Lower leg skin (tissue), 4 donors: ENCODE measurements around the gene L3HYPDH. TPM values are rescaled to one million over a fixed set of nuclear protein-coding genes. Genes with fewer than 3 reads are reported as not detected.

Experiments
- DNase-seq, 2 donors: peaks; one replicate each; pipeline ENCODE4 v3.0.0-alpha.2; 2019; ENCODE audit warnings: low spot score in 2 of 2
- H3K4me3 ChIP-seq: fragments of 200-600 bp; sonication (generic); 2 replicates; pipeline ENCODE4 v1.5.1; 2017; ENCODE audit warnings: mild to moderate bottlenecking, low read depth; ENCODE audit not compliant: poor library complexity, severe bottlenecking
- POLR2A ChIP-seq, 2 donors: fragments of 450-650 bp; IDR thresholded peaks; one replicate each; pipeline ENCODE4 v1.6.1; 2016 to 2017; ENCODE audit warnings: antibody characterized with exemption in 2 of 2, mild to moderate bottlenecking in 1 of 2, moderate library complexity in 1 of 2
- WGBS, 2 donors: methylation state at CpG; one replicate each; pipeline ENCODE4 v1.1.5; 2018; 5-methylcytosine and 5-hydroxymethylcytosine counted together
- intact Hi-C: fragments of 100-400 bp; cut with DNase I; formaldehyde crosslinking; loops from one replicate; pipeline ENCODE4 v1.15.0; 2023; ENCODE audit warnings: low total_unique reads
- total RNA-seq, 4 donors: library from RNA; depleted of rRNA; stranded (reverse); fragments of >200 nt; gene quantifications; one replicate each; pipeline ENCODE4 v1.1.0, GENCODE V29; 2016
- TF ChIP-seq, protein P1 (sequence below), 3 donors: fragments of 450-650 bp; IDR thresholded peaks; one replicate each; pipeline ENCODE4 v1.5.1; 2016; ENCODE audit warnings: antibody characterized with exemption in 3 of 3, mild to moderate bottlenecking in 3 of 3, moderate library complexity in 2 of 3

The L3HYPDH gene
- total RNA-seq, 4 donors from 2014 or later = 7.1 to 28.1 (median 16.8) TPM

DNA sequence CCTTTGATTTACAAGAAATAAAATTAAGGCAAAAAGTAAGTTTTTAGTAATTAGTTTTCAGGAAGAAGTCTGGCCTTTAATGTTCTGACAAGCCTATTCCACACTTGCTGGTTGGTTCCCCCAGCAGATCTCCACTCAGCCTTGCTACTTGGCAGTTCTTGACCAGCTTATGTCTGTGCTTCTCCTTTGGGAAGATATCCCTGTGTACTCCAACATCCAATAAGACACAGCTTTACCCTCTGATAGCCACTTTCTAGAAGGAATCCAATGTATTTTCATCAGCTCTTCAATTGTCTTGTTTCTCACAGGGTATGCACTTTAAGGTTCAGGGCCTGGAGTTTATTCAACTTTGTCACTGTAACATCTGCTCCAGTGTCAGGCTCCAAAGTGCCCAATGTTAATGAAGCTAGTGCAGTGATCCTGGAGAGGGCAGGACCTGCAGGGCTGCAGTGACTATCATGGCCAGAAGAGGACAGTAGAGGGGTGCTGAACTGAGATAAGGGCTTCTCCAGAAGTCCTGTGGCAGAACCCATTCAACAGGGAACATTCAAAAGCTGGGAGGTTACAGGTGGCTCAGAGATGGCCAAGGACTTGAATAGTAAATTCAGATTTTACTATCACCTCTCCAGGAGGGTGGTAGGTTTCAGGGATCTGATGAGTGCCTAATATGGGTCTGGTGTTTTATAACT is 23.0 kb upstream of the L3HYPDH start:
- DNase-seq = peak in 1 of 2 donors; percentile 82
- H3K4me3 ChIP-seq = no peak overlapping the region
- intact Hi-C loops = no loop called here
- TF ChIP-seq POLR2A (IDR thresholded peaks at IDR 0.05) = no peak
- TF ChIP-seq, protein P1, sequence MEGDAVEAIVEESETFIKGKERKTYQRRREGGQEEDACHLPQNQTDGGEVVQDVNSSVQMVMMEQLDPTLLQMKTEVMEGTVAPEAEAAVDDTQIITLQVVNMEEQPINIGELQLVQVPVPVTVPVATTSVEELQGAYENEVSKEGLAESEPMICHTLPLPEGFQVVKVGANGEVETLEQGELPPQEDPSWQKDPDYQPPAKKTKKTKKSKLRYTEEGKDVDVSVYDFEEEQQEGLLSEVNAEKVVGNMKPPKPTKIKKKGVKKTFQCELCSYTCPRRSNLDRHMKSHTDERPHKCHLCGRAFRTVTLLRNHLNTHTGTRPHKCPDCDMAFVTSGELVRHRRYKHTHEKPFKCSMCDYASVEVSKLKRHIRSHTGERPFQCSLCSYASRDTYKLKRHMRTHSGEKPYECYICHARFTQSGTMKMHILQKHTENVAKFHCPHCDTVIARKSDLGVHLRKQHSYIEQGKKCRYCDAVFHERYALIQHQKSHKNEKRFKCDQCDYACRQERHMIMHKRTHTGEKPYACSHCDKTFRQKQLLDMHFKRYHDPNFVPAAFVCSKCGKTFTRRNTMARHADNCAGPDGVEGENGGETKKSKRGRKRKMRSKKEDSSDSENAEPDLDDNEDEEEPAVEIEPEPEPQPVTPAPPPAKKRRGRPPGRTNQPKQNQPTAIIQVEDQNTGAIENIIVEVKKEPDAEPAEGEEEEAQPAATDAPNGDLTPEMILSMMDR (IDR thresholded peaks at IDR 0.05) = peak in 1 of 3 donors; percentile 59

DNA sequence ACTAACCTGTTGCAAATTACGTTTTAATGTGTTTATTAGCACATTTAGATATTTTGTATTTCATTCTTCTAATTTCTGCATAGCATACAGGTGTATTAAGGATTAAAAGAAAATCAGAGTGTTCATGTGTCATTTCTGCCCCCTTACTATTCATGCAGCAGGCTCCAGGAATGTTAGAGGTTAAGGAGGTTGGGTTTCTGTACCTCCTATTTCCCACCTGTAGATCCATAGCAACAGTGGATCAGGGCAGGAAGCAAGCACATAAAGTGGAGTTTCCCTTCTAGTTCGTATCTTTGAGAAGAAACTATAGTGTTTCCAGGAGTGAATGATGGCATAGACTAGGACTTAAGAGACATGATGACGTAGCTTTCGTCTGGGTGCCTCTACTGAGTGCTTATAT is 19.0 kb upstream of the L3HYPDH start:
- intact Hi-C loops = no loop called here
- no peak overlapping the region for H3K4me3 ChIP-seq
- TF ChIP-seq, protein P1 (IDR thresholded peaks at IDR 0.05) = no peak
- no peak for TF ChIP-seq POLR2A (IDR thresholded peaks at IDR 0.05)
- 72 to 73% methylated on average over 4 of the region's 4 CpGs for WGBS, 2 donors
- no peak for DNase-seq

DNA sequence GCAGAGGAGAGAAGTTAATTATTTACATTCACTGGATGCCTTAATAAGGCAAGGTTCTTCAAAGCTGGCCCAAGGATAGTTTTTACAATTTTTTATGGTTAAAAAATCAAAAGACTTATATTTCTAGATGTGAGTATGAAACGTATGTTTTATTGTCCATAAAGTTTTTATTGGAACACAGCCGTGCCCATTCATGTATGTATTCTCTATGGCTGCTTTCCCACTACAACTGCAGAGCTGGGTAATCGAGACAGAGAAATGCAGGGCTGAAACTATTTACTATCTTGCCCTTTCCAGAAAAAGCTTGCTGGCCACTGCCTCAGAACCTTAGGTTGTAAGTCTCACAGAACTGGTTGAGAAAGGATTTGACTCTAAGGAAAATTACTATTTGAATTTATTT is 16.5 kb upstream of the L3HYPDH start:
- intact Hi-C loops = no loop called here
- no peak overlapping the region for H3K4me3 ChIP-seq
- 76 to 78% methylated on average over 3 of the region's 3 CpGs for WGBS, 2 donors
- DNase-seq = no peak
- TF ChIP-seq, protein P1 (IDR thresholded peaks at IDR 0.05) = no peak
- TF ChIP-seq POLR2A (IDR thresholded peaks at IDR 0.05) = no peak

GRCh38 chr14:59492384-59492783 is 8.2 kb upstream of the L3HYPDH start:
- no peak for DNase-seq
- intact Hi-C loops = no loop called here
- H3K4me3 ChIP-seq = no peak overlapping the region
- TF ChIP-seq, protein P1 (IDR thresholded peaks at IDR 0.05) = no peak
- no peak for TF ChIP-seq POLR2A (IDR thresholded peaks at IDR 0.05)
- WGBS, 2 donors = 85 to 89% methylated on average over 1 of the region's 1 CpG

DNA sequence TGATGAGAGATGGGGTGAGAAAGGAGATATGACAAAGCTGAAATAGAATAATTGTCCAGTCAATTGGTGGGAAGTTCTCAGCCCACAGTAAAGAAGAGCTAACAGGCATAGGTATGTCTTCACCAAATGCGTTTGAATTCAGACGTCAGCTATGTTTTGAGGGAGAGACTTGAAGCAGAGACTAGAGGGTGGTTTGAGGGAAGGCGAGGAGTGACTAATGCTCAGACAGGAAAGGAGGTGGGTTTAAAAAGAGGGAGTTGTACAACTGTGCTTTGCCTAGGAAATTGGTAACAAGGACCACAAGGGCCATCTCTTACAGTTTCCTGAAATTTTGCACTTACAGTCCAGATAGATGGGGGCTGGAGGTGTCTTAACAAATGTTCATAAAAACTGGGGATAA is 6.5 kb upstream of the L3HYPDH start:
- 91 to 92% methylated on average over 3 of the region's 3 CpGs for WGBS, 2 donors
- intact Hi-C loops = no loop called here

More for the DNA sequence above, 6.5 kb upstream of the L3HYPDH start:
- TF ChIP-seq POLR2A (IDR thresholded peaks at IDR 0.05) = no peak
- TF ChIP-seq, protein P1 (IDR thresholded peaks at IDR 0.05) = no peak
- no peak overlapping the region for H3K4me3 ChIP-seq
- DNase-seq = no peak
